Panc1 (cell line): ENCODE measurements around the gene SAMM50. TPM values are rescaled to one million over a fixed set of nuclear protein-coding genes. Genes with fewer than 3 reads are reported as not detected.

Source experiments
- ATAC-seq: fragments of 200-7000 bp; cut with Tn5 transposase; 2 replicates; pipeline ENCODE4 v1.9.1; 2020; ENCODE audit warnings: mild to moderate bottlenecking, moderate library complexity
- BruUV-seq: library from RNA; stranded (reverse); fragments of 400-500 nt; replicated peaks from 2 replicates; lab custom pipeline; 2021; lab: Mats Ljungman, UMichigan
- CTCF ChIA-PET: fragments of 300-600 bp; sonication (Branson Sonifier 250); formaldehyde crosslinking; loops from one replicate; lab custom pipeline; 2022; ENCODE audit warnings: antibody characterized with exemption; lab: Charles Lee
- POLR2A ChIA-PET: fragments of 300-600 bp; sonication (Branson Sonifier 250); formaldehyde crosslinking; loops from one replicate; lab custom pipeline; 2022; ENCODE audit warnings: antibody characterized with exemption; lab: Charles Lee
- DNase-seq: peaks from one replicate; pipeline ENCODE4 v3.0.0-alpha.2; 2010; ENCODE audit warnings: low read depth, low spot score
- H3K27ac ChIP-seq: 2 replicates; pipeline ENCODE4 v1.5.1; 2011; ENCODE audit warnings: mild to moderate bottlenecking, low read length, inconsistent platforms
- H3K27me3 ChIP-seq: fragments of 200-500 bp; sonication (Bioruptor generic); 2 replicates; pipeline ENCODE4 v1.6.0; 2014; ENCODE audit warnings: low read length, inconsistent platforms; ENCODE audit not compliant: control insufficient read depth, insufficient read depth
- H3K36me3 ChIP-seq: fragments of 200-500 bp; sonication (Bioruptor generic); 2 replicates; pipeline ENCODE4 v1.5.1; 2014; ENCODE audit warnings: inconsistent platforms, mild to moderate bottlenecking, low read length, moderate library complexity; ENCODE audit not compliant: control insufficient read depth, insufficient read depth
- H3K4me1 ChIP-seq: 2 replicates; pipeline ENCODE4 v1.5.1; 2011; ENCODE audit warnings: inconsistent platforms, mild to moderate bottlenecking, low read length, moderate library complexity; ENCODE audit not compliant: control insufficient read depth, insufficient read depth
- H3K4me3 ChIP-seq, 2 experiments: 2 replicates each; pipeline ENCODE4 v1.5.1; 2011 to 2012; ENCODE audit warnings: low read depth in 2 of 2, low read length in 2 of 2, mild to moderate bottlenecking in 2 of 2, inconsistent platforms in 1 of 2, moderate library complexity in 1 of 2
- H3K9me3 ChIP-seq: fragments of 200-500 bp; sonication (Bioruptor generic); 2 replicates; pipeline ENCODE4 v1.5.1; 2014; ENCODE audit warnings: low read depth, mild to moderate bottlenecking, inconsistent platforms, low read length, moderate library complexity; ENCODE audit not compliant: control insufficient read depth, insufficient read depth
- CTCF ChIP-seq: fragments of 450-650 bp; IDR thresholded peaks from 2 replicates; pipeline ENCODE4 v1.5.1; 2017; ENCODE audit warnings: mild to moderate bottlenecking
- POLR2AphosphoS5 ChIP-seq: IDR thresholded peaks from 2 replicates; pipeline ENCODE4 v1.6.1; 2012; ENCODE audit warnings: mild to moderate bottlenecking, low read depth, low read length, moderate library complexity
- REST ChIP-seq, 2 experiments: IDR thresholded peaks; 2 replicates each; pipeline ENCODE4 v1.6.1; 2011 to 2012; ENCODE audit warnings: low read depth in 2 of 2, control low read depth in 1 of 2, low read length in 1 of 2, mild to moderate bottlenecking in 1 of 2, moderate library complexity in 1 of 2; ENCODE audit not compliant: insufficient read depth in 1 of 2
- SIN3A ChIP-seq: IDR thresholded peaks from 2 replicates; pipeline ENCODE4 v1.6.1; 2012; ENCODE audit warnings: low read depth, mild to moderate bottlenecking, low read length, moderate library complexity, borderline replicate concordance; ENCODE audit not compliant: insufficient read depth
- TCF7L2 ChIP-seq: IDR thresholded peaks from 2 replicates; pipeline ENCODE4 v1.6.1; 2011; ENCODE audit warnings: mild to moderate bottlenecking, low read depth, low read length, inconsistent platforms
- in situ Hi-C: cut with HindIII; loops from 2 replicates; pipeline ENCODE4 v1.10.0; 2016; ENCODE audit warnings: low sequenced_read_pairs, low pct_unique_long_range_greater_than_20kb
- intact Hi-C: fragments of 100-400 bp; cut with micrococcal nuclease; formaldehyde crosslinking; loops from one replicate; pipeline ENCODE4 v1.10.0; 2022; ENCODE audit not compliant: unreplicated experiment
- total RNA-seq: library from RNA; stranded (reverse); gene quantifications from one replicate; pipeline ENCODE4 v1.2.1, GENCODE V29; 2021; ENCODE audit not compliant: unreplicated experiment

Gene SAMM50
- total RNA-seq, 1 experiment from 2014 or later: 40.5 TPM

GRCh38 chr22:43985532-43985931 lies 30.3 kb downstream of the SAMM50 start:
- H3K4me1 ChIP-seq: no peaks in the 10 kb centered on the region
- ChIA-PET POLR2A (no interaction called here), CTCF (no interaction called here)
- DNase-seq: no peak
- no peaks in the 10 kb centered on the region for H3K27me3 ChIP-seq
- no TSS peak for BruUV-seq
- no peak overlapping the region for H3K4me3 ChIP-seq
- TF ChIP-seq REST (IDR thresholded peaks at IDR 0.05; ENCODE audit: insufficient read depth in 1 of 2, low read depth in 2 of 2, low read length in 1 of 2) (no peak), SIN3A (no peak), TCF7L2 (no peak), POLR2AphosphoS5 (no peak), CTCF (no peak)
- intact Hi-C loops (no loop called here), in situ Hi-C loops (no loop called here)
- H3K9me3 ChIP-seq: no peaks in the 10 kb centered on the region
- H3K36me3 ChIP-seq: peaks cover 7% of the 10 kb centered on the region
- ATAC-seq: no peak
- no peak overlapping the region for H3K27ac ChIP-seq

- Histone ChIP-seq H3K4me3 (no peak overlapping the region), H3K4me1 (no peaks in the 10 kb centered on the region), H3K36me3 (peaks cover 9% of the 10 kb centered on the region), H3K27ac (no peak overlapping the region), H3K9me3 (no peaks in the 10 kb centered on the region), H3K27me3 (no peaks in the 10 kb centered on the region)
- TF ChIP-seq POLR2AphosphoS5 (no peak), CTCF (no peak), REST (IDR thresholded peaks at IDR 0.05; ENCODE audit: insufficient read depth in 1 of 2, low read depth in 2 of 2, low read length in 1 of 2) (no peak), TCF7L2 (no peak), SIN3A (no peak)
- DNase-seq (no peak), ATAC-seq (no peak)
- in situ Hi-C loops: no loop called here
- intact Hi-C loops: no loop called here
- ChIA-PET POLR2A (no interaction called here), CTCF (no interaction called here)
- BruUV-seq: no TSS peak
These were observed 33.0 kb downstream of the SAMM50 start for GRCh38 chr22:43988116-43988820.
